OCI-M1 (cell line): Measurements from ENCODE around the gene DDX3X.
A peak's percentile ranks its signal among the peaks of the same experiment; 100 is the strongest.
"Not testable (repeated sequence)": the region's sequence is repeated elsewhere in the genome, so short reads cannot be mapped to it uniquely, and the experiment has no call there.

Experiments used
- DNase-seq: peaks from one replicate; lab custom pipeline; 2025; lab: John Stamatoyannopoulos, UW

Gene DDX3X

GRCh38 chrX:41329101-41329500, 4.9 kb upstream of the DDX3X start:
- DNase-seq: no peak

GRCh38 chrX:41332005-41332404, 2.0 kb upstream of the DDX3X start:
- DNase-seq: peak; percentile 64

GRCh38 chrX:41332408-41333002, 1.5 kb upstream of the DDX3X start:
- peak; percentile 73 for DNase-seq

- DNase-seq: peak; percentile 96
Measured at GRCh38 chrX:41333003-41333743, 789 bp upstream of the DDX3X start.

- DNase-seq: peak; percentile 73
Measured at GRCh38 chrX:41334363-41335197, 618 bp downstream of the DDX3X start.

GRCh38 chrX:41335198-41335957, 1.4 kb downstream of the DDX3X start:
- DNase-seq: peak; percentile 56

- no peak for DNase-seq
Measured at GRCh38 chrX:41335958-41336331, 2.0 kb downstream of the DDX3X start.

GRCh38 chrX:41336447-41336846, 2.5 kb downstream of the DDX3X start:
- no peak for DNase-seq

GRCh38 chrX:41337140-41337539, 3.2 kb downstream of the DDX3X start:
- no peak for DNase-seq

GRCh38 chrX:41338436-41338835, 4.5 kb downstream of the DDX3X start:
- no peak for DNase-seq

GRCh38 chrX:41339148-41339547, 5.2 kb downstream of the DDX3X start:
- no peak for DNase-seq

GRCh38 chrX:41344053-41344452, 10.1 kb downstream of the DDX3X start:
- DNase-seq: no peak

- DNase-seq: no peak
Measured at GRCh38 chrX:41347186-41347585, 13.2 kb downstream of the DDX3X start.

GRCh38 chrX:41348551-41348950, 14.6 kb downstream of the DDX3X start:
- no peak for DNase-seq

GRCh38 chrX:41350150-41350975, 16.4 kb downstream of the DDX3X start:
- peak; percentile 19 for DNase-seq

GRCh38 chrX:41350976-41351569, 17.1 kb downstream of the DDX3X start:
- DNase-seq: peak; percentile 43

- peak; percentile 28 for DNase-seq
Measured at GRCh38 chrX:41351923-41352322, 18.0 kb downstream of the DDX3X start.

GRCh38 chrX:41352329-41352838, 18.4 kb downstream of the DDX3X start:
- peak; percentile 46 for DNase-seq

- DNase-seq: no peak
Measured at GRCh38 chrX:41353985-41354384, 20.0 kb downstream of the DDX3X start.

- no peak for DNase-seq
Measured at GRCh38 chrX:41369152-41369551, 35.2 kb downstream of the DDX3X start.

GRCh38 chrX:41371575-41371974, 37.6 kb downstream of the DDX3X start:
- not testable (repeated sequence) for DNase-seq
